Measurements from ENCODE around the gene STIM1.

DNA sequence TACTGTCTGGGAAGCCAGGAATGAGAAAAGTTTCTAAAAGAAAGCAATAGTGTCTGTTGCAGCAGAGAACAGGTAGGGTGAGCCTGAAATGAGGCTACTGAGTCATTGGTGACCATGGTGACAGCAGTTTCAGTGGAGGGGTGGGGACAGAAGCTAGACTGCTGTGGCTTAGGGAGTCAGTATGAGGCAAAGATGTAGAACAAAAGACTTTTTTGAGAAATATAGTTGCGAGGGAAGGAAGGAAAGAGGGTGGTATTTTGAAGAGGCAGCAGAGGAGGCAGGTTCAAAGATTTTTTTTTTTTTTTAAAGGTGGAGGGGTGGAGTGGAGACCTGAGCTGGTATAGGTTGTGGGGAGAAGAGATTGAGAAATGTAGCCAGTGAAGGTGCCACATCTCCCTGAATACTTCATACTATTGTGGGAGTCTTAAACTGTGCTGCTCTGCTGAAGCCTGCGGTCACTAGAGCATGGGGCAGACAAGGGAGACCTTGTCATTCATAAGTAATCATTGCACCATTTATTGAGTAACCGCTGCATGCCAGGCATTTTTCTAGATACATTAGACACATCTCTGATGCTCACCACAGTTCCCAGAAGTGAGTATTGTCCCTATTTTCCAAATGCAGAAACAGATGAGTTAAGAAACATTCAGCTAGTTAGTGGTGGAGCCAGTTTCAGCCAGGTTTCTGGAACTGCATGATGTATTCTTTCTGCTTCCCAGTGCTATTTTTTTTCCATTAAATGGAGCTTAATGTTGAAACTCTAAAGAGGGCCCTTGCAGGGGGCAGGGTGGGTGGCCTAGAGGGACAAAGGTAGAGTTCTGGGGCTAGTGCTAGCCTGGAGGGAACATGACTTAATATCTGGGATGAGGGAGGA is 49.9 kb downstream of the STIM1 start:
- TF ChIP-seq CTCF (IDR thresholded peaks at IDR 0.05) (no peak), KAT7 (CRISPR knock-in tag; IDR thresholded peaks at IDR 0.05; ENCODE audit: borderline replicate concordance) (no peak), E2F5 (CRISPR knock-in tag; IDR thresholded peaks at IDR 0.05) (no peak), SP1 (CRISPR knock-in tag; conservative IDR thresholded peaks at IDR 0.05) (no peak)
- TF ChIP-seq, protein P1, sequence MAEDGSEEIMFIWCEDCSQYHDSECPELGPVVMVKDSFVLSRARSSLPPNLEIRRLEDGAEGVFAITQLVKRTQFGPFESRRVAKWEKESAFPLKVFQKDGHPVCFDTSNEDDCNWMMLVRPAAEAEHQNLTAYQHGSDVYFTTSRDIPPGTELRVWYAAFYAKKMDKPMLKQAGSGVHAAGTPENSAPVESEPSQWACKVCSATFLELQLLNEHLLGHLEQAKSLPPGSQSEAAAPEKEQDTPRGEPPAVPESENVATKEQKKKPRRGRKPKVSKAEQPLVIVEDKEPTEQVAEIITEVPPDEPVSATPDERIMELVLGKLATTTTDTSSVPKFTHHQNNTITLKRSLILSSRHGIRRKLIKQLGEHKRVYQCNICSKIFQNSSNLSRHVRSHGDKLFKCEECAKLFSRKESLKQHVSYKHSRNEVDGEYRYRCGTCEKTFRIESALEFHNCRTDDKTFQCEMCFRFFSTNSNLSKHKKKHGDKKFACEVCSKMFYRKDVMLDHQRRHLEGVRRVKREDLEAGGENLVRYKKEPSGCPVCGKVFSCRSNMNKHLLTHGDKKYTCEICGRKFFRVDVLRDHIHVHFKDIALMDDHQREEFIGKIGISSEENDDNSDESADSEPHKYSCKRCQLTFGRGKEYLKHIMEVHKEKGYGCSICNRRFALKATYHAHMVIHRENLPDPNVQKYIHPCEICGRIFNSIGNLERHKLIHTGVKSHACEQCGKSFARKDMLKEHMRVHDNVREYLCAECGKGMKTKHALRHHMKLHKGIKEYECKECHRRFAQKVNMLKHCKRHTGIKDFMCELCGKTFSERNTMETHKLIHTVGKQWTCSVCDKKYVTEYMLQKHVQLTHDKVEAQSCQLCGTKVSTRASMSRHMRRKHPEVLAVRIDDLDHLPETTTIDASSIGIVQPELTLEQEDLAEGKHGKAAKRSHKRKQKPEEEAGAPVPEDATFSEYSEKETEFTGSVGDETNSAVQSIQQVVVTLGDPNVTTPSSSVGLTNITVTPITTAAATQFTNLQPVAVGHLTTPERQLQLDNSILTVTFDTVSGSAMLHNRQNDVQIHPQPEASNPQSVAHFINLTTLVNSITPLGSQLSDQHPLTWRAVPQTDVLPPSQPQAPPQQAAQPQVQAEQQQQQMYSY (CRISPR knock-in tag; IDR thresholded peaks at IDR 0.05): no peak
- TF ChIP-seq, protein P2, sequence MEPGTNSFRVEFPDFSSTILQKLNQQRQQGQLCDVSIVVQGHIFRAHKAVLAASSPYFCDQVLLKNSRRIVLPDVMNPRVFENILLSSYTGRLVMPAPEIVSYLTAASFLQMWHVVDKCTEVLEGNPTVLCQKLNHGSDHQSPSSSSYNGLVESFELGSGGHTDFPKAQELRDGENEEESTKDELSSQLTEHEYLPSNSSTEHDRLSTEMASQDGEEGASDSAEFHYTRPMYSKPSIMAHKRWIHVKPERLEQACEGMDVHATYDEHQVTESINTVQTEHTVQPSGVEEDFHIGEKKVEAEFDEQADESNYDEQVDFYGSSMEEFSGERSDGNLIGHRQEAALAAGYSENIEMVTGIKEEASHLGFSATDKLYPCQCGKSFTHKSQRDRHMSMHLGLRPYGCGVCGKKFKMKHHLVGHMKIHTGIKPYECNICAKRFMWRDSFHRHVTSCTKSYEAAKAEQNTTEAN (CRISPR knock-in tag; IDR thresholded peaks at IDR 0.05): no peak
- TF ChIP-seq, protein P3, sequence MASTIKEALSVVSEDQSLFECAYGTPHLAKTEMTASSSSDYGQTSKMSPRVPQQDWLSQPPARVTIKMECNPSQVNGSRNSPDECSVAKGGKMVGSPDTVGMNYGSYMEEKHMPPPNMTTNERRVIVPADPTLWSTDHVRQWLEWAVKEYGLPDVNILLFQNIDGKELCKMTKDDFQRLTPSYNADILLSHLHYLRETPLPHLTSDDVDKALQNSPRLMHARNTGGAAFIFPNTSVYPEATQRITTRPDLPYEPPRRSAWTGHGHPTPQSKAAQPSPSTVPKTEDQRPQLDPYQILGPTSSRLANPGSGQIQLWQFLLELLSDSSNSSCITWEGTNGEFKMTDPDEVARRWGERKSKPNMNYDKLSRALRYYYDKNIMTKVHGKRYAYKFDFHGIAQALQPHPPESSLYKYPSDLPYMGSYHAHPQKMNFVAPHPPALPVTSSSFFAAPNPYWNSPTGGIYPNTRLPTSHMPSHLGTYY (CRISPR knock-in tag; IDR thresholded peaks at IDR 0.05): no peak
- TF ChIP-seq, protein P4, sequence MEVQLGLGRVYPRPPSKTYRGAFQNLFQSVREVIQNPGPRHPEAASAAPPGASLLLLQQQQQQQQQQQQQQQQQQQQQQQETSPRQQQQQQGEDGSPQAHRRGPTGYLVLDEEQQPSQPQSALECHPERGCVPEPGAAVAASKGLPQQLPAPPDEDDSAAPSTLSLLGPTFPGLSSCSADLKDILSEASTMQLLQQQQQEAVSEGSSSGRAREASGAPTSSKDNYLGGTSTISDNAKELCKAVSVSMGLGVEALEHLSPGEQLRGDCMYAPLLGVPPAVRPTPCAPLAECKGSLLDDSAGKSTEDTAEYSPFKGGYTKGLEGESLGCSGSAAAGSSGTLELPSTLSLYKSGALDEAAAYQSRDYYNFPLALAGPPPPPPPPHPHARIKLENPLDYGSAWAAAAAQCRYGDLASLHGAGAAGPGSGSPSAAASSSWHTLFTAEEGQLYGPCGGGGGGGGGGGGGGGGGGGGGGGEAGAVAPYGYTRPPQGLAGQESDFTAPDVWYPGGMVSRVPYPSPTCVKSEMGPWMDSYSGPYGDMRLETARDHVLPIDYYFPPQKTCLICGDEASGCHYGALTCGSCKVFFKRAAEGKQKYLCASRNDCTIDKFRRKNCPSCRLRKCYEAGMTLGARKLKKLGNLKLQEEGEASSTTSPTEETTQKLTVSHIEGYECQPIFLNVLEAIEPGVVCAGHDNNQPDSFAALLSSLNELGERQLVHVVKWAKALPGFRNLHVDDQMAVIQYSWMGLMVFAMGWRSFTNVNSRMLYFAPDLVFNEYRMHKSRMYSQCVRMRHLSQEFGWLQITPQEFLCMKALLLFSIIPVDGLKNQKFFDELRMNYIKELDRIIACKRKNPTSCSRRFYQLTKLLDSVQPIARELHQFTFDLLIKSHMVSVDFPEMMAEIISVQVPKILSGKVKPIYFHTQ (CRISPR knock-in tag; IDR thresholded peaks at IDR 0.05): no peak
- TF ChIP-seq, protein P5, sequence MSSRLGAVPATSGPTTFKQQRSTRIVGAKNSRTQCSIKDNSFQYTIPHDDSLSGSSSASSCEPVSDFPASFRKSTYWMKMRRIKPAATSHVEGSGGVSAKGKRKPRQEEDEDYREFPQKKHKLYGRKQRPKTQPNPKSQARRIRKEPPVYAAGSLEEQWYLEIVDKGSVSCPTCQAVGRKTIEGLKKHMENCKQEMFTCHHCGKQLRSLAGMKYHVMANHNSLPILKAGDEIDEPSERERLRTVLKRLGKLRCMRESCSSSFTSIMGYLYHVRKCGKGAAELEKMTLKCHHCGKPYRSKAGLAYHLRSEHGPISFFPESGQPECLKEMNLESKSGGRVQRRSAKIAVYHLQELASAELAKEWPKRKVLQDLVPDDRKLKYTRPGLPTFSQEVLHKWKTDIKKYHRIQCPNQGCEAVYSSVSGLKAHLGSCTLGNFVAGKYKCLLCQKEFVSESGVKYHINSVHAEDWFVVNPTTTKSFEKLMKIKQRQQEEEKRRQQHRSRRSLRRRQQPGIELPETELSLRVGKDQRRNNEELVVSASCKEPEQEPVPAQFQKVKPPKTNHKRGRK (CRISPR knock-in tag; IDR thresholded peaks at IDR 0.05; ENCODE audit: borderline replicate concordance): no peak

Measured in WTC11 (cell line).